Measurements from ENCODE around the gene TRIM66. TPM values are rescaled to one million over a fixed set of nuclear protein-coding genes. Genes with fewer than 3 reads are reported as not detected.
A peak's percentile ranks its signal among the peaks of the same experiment; 100 is the strongest.

Gene TRIM66
- total and polyA plus RNA-seq, 2 experiments from 2014 or later = 1.5 TPM

DNA sequence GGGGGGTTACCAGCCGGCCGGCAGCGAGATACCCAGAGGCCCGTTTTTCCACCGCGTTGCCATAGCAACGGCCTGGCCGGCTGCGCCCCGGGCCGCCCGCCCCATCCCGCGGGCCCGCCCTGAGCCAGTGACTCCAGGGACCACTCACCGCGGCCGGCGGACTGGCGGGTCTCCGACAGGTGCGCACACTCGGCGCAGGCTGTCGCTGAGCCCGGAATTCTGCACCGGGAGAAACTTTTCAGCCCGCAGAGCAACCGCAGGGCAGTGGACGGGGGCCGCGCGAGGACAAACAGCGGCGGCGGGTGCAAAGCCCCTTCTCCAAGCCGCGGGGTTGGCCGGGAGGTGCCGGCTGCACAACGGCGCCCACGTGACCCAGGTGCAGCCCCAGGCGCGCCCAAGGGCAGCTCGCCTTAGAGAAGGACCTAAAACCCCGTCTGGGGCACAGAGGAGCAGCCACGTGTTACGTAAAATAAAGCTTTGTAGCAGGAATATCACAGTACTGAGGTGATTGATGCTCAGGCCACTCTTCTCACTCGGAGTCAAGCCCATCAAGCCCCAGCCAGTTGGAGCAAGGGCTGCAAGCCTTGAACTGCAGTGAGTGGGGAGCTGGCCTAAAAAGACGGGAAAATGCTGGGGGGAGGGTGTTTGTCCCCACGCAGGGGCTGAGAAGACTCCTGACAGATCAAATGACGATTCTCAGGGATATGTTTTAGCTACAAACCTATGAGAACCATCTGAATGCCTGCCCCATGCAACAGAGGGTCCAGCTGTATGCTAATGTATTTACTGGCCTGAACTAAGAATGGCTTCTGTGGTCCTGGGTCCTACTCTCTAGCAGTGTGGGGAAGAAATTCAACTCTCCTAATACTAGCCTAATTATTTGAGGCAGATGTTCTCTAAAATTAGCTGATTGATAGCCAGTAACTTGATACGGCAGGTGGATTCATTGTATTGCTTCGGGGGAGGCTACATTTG is 88.2 kb downstream of the TRIM66 start, which contains the start of gene STK33:
Gene STK33, minus strand, starts transcription at position 294 of the 975 bp plus-strand sequence. CDS start 119,323 bp downstream, outside the sequence.
- peak; percentile 28 for DNase-seq

DNA sequence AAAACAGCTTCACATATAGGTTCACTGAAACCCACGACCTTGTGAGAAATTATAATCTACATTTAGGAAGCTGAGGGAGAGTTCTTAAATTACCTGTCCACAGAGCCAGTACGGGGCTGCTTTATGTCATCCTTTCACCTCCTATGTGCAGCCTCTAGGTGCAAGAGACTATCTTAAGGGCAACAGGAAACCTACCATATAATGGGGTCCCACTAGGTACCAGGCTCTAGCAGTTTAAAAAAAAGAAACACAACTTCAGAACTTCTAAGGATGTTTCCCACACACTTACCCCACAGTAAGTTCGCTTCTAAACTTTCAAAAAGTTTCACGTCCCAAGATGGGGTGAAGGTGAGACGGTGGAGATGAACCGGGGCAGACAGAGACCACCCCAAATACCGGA is 89.0 kb downstream of the TRIM66 start:
- in situ Hi-C loops (cut with MboI) = no loop called here
- peaks cover 40% of the 10 kb centered on the region for H3K27me3 ChIP-seq (replicated peaks; ENCODE audit: insufficient read depth)
- H3K4me2 ChIP-seq (ENCODE audit: unreplicated experiment) = peak overlapping the region; percentile 37
- no peak overlapping the region for H3K27ac ChIP-seq
- H3K36me3 ChIP-seq (ENCODE audit: low read depth) = no peaks in the 10 kb centered on the region
- 47% methylated on average over 7 of the region's 7 CpGs for WGBS, 2 experiments (ENCODE audit: low coverage in 1 of 2, low lambda C conversion rate in 2 of 2, missing lambda C conversion rate in 2 of 2)
- no peaks in the 10 kb centered on the region for H3F3A ChIP-seq (ENCODE audit: insufficient read depth)
- no peak overlapping the region for H2AFZ ChIP-seq
- H3K9me2 ChIP-seq (ENCODE audit: insufficient read depth) = no peaks in the 10 kb centered on the region
- H3K4me1 ChIP-seq (ENCODE audit: insufficient read depth) = peaks cover 10% of the 10 kb centered on the region
- H3K4me3 ChIP-seq = peak overlapping the region; percentile 52; the same call in 1 of the 2 replicates
- no peaks in the 10 kb centered on the region for H3K9me3 ChIP-seq (ENCODE audit: low read depth)
- no peaks in the 10 kb centered on the region for H3K79me2 ChIP-seq (ENCODE audit: insufficient read depth)
- H3K9ac ChIP-seq = no peak overlapping the region
- no peak for DNase-seq
- TF ChIP-seq EZH2phosphoT487 (IDR thresholded peaks at IDR 0.05; ENCODE audit: insufficient read depth, low read depth) (no peak), EZH2 (IDR thresholded peaks at IDR 0.05; ENCODE audit: insufficient read depth, poor library complexity, severe bottlenecking) (no peak)
- no peaks in the 10 kb centered on the region for H4K20me1 ChIP-seq (ENCODE audit: insufficient read depth)

More for the DNA sequence above, 88.2 kb downstream of the TRIM66 start, which contains the start of gene STK33:
- H3K9me3 ChIP-seq (ENCODE audit: low read depth) = no peaks in the 10 kb centered on the region
- peak within 1 kb of the TSS; percentile 22; the same call in 1 of the 2 replicates for H2AFZ ChIP-seq
- H3K9ac ChIP-seq = no peak within 1 kb of the TSS
- no peaks in the 10 kb centered on the region for H3K9me2 ChIP-seq (ENCODE audit: insufficient read depth)
- H4K20me1 ChIP-seq (ENCODE audit: insufficient read depth) = no peaks in the 10 kb centered on the region
- no peaks in the 10 kb centered on the region for H3K36me3 ChIP-seq (ENCODE audit: low read depth)
- peak within 1 kb of the TSS; percentile 52 for H3K4me3 ChIP-seq
- WGBS, 2 experiments (ENCODE audit: low coverage in 1 of 2, low lambda C conversion rate in 2 of 2, missing lambda C conversion rate in 2 of 2) = 11 to 17% methylated on average over 39 to 53 of the region's 55 CpGs
- peaks cover 10% of the 10 kb centered on the region for H3K4me1 ChIP-seq (ENCODE audit: insufficient read depth)
- TF ChIP-seq EZH2 (IDR thresholded peaks at IDR 0.05; ENCODE audit: insufficient read depth, poor library complexity, severe bottlenecking) (peak; percentile 48), EZH2phosphoT487 (IDR thresholded peaks at IDR 0.05; ENCODE audit: insufficient read depth, low read depth) (no peak)
- no peak within 1 kb of the TSS for H3K27ac ChIP-seq
- no peaks in the 10 kb centered on the region for H3K79me2 ChIP-seq (ENCODE audit: insufficient read depth)
- no peaks in the 10 kb centered on the region for H3F3A ChIP-seq (ENCODE audit: insufficient read depth)
- peaks cover 40% of the 10 kb centered on the region for H3K27me3 ChIP-seq (replicated peaks; ENCODE audit: insufficient read depth)
- H3K4me2 ChIP-seq (ENCODE audit: unreplicated experiment) = peak within 1 kb of the TSS; percentile 37
- in situ Hi-C loops (cut with MboI) = no loop called here

DNA sequence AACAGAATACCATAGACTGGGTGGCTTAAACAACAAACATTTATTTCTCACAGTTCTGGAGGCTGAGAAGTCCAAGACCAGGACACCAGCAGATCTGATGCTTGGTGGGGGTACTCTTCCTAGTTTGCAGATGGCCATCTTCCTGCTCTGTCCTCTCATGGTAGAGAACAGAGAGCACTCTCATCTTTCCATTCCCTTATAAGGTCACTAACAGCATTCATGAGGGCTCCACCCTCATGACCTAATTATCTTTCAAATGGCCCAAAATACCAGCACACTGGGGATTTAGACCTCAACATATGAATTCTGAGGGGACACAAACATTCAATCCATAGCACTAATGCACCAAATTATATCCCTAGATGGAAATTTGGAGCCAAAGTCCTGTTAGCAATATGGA is 94.5 kb downstream of the TRIM66 start:
- peaks cover 11% of the 10 kb centered on the region for H3K27me3 ChIP-seq (replicated peaks; ENCODE audit: insufficient read depth)
- no peaks in the 10 kb centered on the region for H4K20me1 ChIP-seq (ENCODE audit: insufficient read depth)
- DNase-seq = no peak
- H3K9ac ChIP-seq = no peak overlapping the region
- TF ChIP-seq EZH2 (IDR thresholded peaks at IDR 0.05; ENCODE audit: insufficient read depth, poor library complexity, severe bottlenecking) = no peak
- no peak for TF ChIP-seq EZH2phosphoT487 (IDR thresholded peaks at IDR 0.05; ENCODE audit: insufficient read depth, low read depth)
- no peak overlapping the region for H3K4me3 ChIP-seq
- H3K36me3 ChIP-seq (ENCODE audit: low read depth) = no peaks in the 10 kb centered on the region
- H2AFZ ChIP-seq = no peak overlapping the region
- H3K9me2 ChIP-seq (ENCODE audit: insufficient read depth) = peaks cover 3% of the 10 kb centered on the region; the same call in 1 of the 2 replicates
- H3K4me1 ChIP-seq (ENCODE audit: insufficient read depth) = peaks cover 13% of the 10 kb centered on the region
- no peaks in the 10 kb centered on the region for H3K79me2 ChIP-seq (ENCODE audit: insufficient read depth)
- H3F3A ChIP-seq (ENCODE audit: insufficient read depth) = no peaks in the 10 kb centered on the region
- H3K4me2 ChIP-seq (ENCODE audit: unreplicated experiment) = no peak overlapping the region
- H3K27ac ChIP-seq = no peak overlapping the region
- H3K9me3 ChIP-seq (ENCODE audit: low read depth) = no peaks in the 10 kb centered on the region
- in situ Hi-C loops (cut with MboI) = no loop called here

DNA sequence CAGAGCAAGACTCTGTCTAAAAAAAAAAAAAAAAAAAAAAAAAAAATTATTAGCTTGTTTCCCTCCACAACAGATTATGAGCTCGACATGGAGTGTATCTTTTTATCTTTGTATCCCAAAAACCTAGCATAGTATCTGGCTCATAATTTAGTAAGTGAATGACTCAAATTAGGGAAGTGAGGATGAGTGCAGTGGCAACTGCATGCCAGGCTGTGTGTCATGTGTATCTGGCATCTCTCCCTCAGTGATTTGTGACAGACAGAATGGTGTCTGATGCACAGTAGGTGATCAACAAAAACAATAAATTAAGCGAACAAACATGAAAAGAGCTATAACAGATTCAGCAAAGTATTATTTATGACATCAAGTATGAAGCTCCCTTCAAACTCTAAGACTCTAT is 95.7 kb downstream of the TRIM66 start:
- no peak overlapping the region for H2AFZ ChIP-seq
- no peaks in the 10 kb centered on the region for H4K20me1 ChIP-seq (ENCODE audit: insufficient read depth)
- H3K36me3 ChIP-seq (ENCODE audit: low read depth) = no peaks in the 10 kb centered on the region
- peaks cover 13% of the 10 kb centered on the region for H3K4me1 ChIP-seq (ENCODE audit: insufficient read depth)
- H3K27ac ChIP-seq = no peak overlapping the region
- H3K79me2 ChIP-seq (ENCODE audit: insufficient read depth) = no peaks in the 10 kb centered on the region
- no peaks in the 10 kb centered on the region for H3F3A ChIP-seq (ENCODE audit: insufficient read depth)
- H3K4me3 ChIP-seq = no peak overlapping the region
- peaks cover 3% of the 10 kb centered on the region; the same call in 1 of the 2 replicates for H3K27me3 ChIP-seq (replicated peaks; ENCODE audit: insufficient read depth)
- H3K9me2 ChIP-seq (ENCODE audit: insufficient read depth) = peaks cover 3% of the 10 kb centered on the region; the same call in 1 of the 2 replicates
- H3K9me3 ChIP-seq (ENCODE audit: low read depth) = no peaks in the 10 kb centered on the region
- DNase-seq = peak; percentile 53
- in situ Hi-C loops (cut with MboI) = no loop called here
- no peak overlapping the region for H3K4me2 ChIP-seq (ENCODE audit: unreplicated experiment)
- no peak overlapping the region for H3K9ac ChIP-seq
- 45 to 48% methylated on average over 2 of the region's 2 CpGs for WGBS, 2 experiments (ENCODE audit: low coverage in 1 of 2, low lambda C conversion rate in 2 of 2, missing lambda C conversion rate in 2 of 2)
- TF ChIP-seq EZH2phosphoT487 (IDR thresholded peaks at IDR 0.05; ENCODE audit: insufficient read depth, low read depth) (no peak), EZH2 (IDR thresholded peaks at IDR 0.05; ENCODE audit: insufficient read depth, poor library complexity, severe bottlenecking) (no peak)
